MG63 (cell line): Measurements from ENCODE around the gene UCHL3. TPM values are rescaled to one million over a fixed set of nuclear protein-coding genes. Genes with fewer than 3 reads are reported as not detected.
"Not testable (repeated sequence)": the region's sequence is repeated elsewhere in the genome, so short reads cannot be mapped to it uniquely, and the experiment has no call there.

Source experiments
- DNase-seq: peaks from one replicate; pipeline ENCODE4 v3.0.0-alpha.2; 2020
- H3K27me3 ChIP-seq: fragments of 250-450 bp; sonication (Bioruptor Pico); 2 replicates; pipeline ENCODE4 v1.5.1; 2020; ENCODE audit warnings: mild to moderate bottlenecking, moderate library complexity
- H3K36me3 ChIP-seq: fragments of 250-450 bp; sonication (Bioruptor Pico); 2 replicates; pipeline ENCODE4 v1.5.1; 2020; ENCODE audit warnings: mild to moderate bottlenecking, moderate library complexity
- H3K4me3 ChIP-seq: fragments of 250-450 bp; sonication (Bioruptor Pico); 2 replicates; pipeline ENCODE4 v1.5.1; 2020; ENCODE audit warnings: mild to moderate bottlenecking, moderate library complexity
- H3K9me3 ChIP-seq: fragments of 250-450 bp; sonication (Bioruptor Pico); 2 replicates; pipeline ENCODE4 v1.5.1; 2020; ENCODE audit warnings: mild to moderate bottlenecking, moderate library complexity
- total RNA-seq: library from RNA; depleted of rRNA; stranded (reverse); fragments of >200 nt; shearing (Covaris generic); gene quantifications from 2 replicates; pipeline ENCODE4 v1.2.3, GENCODE V29; 2014; ENCODE audit warnings: low replicate concordance

The UCHL3 gene
- total RNA-seq, 1 experiment from 2014 or later, result 68.4 TPM

GRCh38 chr13:75541287-75541686 lies 8.3 kb upstream of the UCHL3 start:
- no peak for DNase-seq
- H3K9me3 ChIP-seq, result no peaks in the 10 kb centered on the region
- peaks cover 2% of the 10 kb centered on the region for H3K36me3 ChIP-seq
- no peaks in the 10 kb centered on the region for H3K27me3 ChIP-seq
- H3K4me3 ChIP-seq, result no peak overlapping the region

GRCh38 chr13:75541961-75542360 lies 7.6 kb upstream of the UCHL3 start:
- no peak for DNase-seq
- no peaks in the 10 kb centered on the region for H3K9me3 ChIP-seq

DNA sequence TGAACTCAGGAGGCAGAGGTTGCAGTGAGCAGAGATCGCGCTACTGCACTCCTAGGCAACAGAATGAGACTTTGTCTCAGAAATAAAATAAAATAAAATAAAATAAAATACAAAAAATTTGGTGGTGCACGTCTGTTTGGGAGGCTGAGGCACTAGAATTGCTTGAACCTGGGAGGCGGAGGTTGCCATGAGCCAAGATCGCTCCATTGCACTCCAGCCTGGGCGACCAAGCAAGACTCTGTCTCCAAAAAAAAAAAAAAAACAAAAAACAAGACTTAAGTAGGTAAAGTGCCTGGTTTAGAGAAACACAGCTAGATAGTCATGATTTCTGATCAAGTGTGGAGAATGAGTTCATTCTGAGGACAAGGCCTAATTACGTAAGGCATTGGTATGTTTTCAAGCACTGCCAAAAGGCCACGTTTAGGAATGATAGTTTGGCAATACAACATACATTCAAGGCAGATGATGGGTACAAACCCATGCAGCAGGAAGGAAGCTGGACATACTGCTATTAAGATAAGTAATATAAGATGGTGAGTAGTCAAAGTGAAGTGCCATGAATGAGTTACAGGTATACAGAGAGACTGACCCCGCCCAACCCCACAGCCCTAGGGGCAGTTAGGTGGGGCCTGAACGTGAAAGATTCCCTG lies 4.8 kb upstream of the UCHL3 start:
- Histone ChIP-seq H3K9me3 (no peaks in the 10 kb centered on the region), H3K27me3 (no peaks in the 10 kb centered on the region), H3K4me3 (no peak overlapping the region), H3K36me3 (no peaks in the 10 kb centered on the region)
- peak; percentile 54 for DNase-seq

More at GRCh38 chr13:75541961-75542360, 7.6 kb upstream of the UCHL3 start:
- Histone ChIP-seq H3K27me3 (no peaks in the 10 kb centered on the region), H3K4me3 (no peak overlapping the region), H3K36me3 (no peaks in the 10 kb centered on the region)

DNA sequence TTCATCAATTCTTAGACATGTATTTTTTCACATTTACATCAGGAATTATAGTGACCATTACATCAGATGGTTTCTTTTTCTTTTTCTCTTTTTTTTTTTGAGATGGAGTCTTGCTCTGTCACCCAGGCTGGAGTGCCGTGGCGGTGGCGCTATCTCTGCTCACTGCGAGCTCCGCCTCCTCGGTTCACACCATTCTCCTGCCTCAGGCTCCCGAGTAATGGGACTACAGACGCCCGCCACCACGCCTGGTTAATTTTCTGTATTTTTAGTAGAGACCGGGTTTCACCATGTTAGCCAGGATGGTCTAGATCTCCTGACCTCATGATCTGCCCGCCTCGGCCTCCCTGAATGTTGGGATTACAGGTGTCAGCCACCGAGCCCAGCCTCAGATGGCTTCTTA lies 4.2 kb upstream of the UCHL3 start:
- not testable (repeated sequence) for H3K36me3 ChIP-seq, DNase-seq, H3K9me3 ChIP-seq, H3K4me3 ChIP-seq, H3K27me3 ChIP-seq

GRCh38 chr13:75547917-75548316 lies 1.7 kb upstream of the UCHL3 start:
- Histone ChIP-seq H3K9me3 (no peaks in the 10 kb centered on the region), H3K4me3 (no peak overlapping the region), H3K27me3 (no peaks in the 10 kb centered on the region), H3K36me3 (peaks cover 7% of the 10 kb centered on the region)
- peak; percentile 27 for DNase-seq

DNA sequence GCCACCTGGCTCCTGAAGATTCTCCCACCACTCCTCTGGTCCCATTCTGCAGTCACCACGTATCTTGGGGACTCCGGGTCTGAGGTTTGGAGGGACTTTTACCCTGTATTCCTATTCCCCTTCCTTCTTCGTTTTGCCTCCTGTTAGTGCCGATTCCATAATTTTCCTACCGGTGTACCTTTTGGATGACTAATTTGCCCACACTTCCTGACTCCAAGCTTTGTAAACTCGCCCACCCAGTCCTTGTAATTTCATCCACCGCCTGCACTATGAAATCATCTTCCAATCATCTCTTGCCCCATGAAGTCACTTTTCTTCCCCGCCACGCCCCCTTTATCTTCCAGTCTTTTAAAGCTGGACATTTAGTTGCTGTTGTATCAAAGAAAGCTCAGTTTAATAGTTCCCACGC lies 572 bp downstream of the UCHL3 start:
- no peaks in the 10 kb centered on the region for H3K27me3 ChIP-seq
- peak overlapping the region; percentile 83 for H3K4me3 ChIP-seq
- DNase-seq, result peak; percentile 59
- peaks cover 25% of the 10 kb centered on the region for H3K36me3 ChIP-seq
- no peaks in the 10 kb centered on the region for H3K9me3 ChIP-seq

DNA sequence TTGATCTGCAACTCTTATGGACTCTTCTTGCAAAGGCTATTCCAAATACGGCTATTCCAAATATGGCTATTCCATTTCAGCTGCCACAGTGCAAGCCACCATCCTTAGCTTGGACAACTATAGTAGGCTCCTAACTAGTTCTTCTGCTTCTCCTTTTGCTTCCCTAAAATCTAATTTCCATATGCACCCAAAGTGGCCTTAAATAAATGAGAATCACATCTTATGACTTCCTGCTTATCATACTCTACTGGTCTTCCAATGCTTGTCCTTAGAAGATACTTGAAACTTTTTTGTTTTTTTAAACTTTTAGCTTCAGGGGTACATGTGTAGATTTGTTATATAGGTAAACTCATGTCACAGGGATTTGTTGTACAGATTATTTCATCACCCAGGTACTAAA lies 4.9 kb downstream of the UCHL3 start:
- Histone ChIP-seq H3K9me3 (no peaks in the 10 kb centered on the region), H3K36me3 (peaks cover 35% of the 10 kb centered on the region), H3K4me3 (no peak overlapping the region), H3K27me3 (no peaks in the 10 kb centered on the region)
- DNase-seq, result no peak

GRCh38 chr13:75554981-75555380 lies 5.4 kb downstream of the UCHL3 start:
- H3K9me3 ChIP-seq, result no peaks in the 10 kb centered on the region
- H3K4me3 ChIP-seq, result no peak overlapping the region
- no peak for DNase-seq
- H3K36me3 ChIP-seq, result peaks cover 37% of the 10 kb centered on the region
- no peaks in the 10 kb centered on the region for H3K27me3 ChIP-seq

DNA sequence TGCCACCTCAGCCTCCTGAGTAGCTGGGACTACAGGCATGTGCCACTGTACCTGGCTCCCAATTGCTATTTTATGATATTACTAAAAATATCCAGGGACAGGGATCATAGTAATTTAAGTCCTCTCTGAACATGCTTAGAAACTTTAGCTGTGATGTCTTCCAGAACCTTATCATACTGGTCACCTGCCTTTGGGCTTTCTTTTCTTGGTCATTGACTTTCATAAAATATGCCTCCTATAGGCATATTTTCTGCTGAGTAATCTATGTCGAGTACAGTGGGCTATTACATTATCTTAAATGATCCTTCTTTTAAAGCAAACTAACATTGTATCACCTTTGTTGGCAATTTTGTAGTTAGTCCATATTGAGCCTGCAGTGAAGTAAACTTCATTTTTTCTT lies 6.2 kb downstream of the UCHL3 start:
- no peaks in the 10 kb centered on the region for H3K27me3 ChIP-seq

DNA sequence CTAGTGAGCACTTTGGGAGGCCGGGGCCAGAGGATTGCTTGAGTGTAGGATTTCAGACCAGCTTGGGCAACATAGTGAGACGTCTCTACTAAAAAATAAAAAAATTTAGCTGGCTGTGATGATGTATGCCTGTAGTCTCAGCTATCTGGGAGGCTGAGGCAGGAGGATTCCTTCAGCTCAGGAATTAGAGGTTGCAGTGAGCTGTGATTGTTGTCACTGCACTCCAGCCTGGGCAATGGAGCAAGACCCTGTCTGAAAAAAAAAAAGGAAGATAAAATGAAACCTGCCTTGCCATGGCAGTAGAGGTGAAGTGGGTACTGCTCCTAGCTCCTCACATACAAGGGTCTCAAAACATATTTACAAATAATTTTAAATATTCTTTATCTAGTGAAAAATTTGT lies 7.4 kb downstream of the UCHL3 start:
- peaks cover 36% of the 10 kb centered on the region for H3K36me3 ChIP-seq
- DNase-seq, result no peak
- H3K4me3 ChIP-seq, result no peak overlapping the region
- H3K27me3 ChIP-seq, result no peaks in the 10 kb centered on the region
- no peaks in the 10 kb centered on the region for H3K9me3 ChIP-seq

More for the DNA sequence above, 6.2 kb downstream of the UCHL3 start:
- Histone ChIP-seq H3K36me3 (peaks cover 37% of the 10 kb centered on the region), H3K4me3 (no peak overlapping the region), H3K9me3 (no peaks in the 10 kb centered on the region)
- no peak for DNase-seq

DNA sequence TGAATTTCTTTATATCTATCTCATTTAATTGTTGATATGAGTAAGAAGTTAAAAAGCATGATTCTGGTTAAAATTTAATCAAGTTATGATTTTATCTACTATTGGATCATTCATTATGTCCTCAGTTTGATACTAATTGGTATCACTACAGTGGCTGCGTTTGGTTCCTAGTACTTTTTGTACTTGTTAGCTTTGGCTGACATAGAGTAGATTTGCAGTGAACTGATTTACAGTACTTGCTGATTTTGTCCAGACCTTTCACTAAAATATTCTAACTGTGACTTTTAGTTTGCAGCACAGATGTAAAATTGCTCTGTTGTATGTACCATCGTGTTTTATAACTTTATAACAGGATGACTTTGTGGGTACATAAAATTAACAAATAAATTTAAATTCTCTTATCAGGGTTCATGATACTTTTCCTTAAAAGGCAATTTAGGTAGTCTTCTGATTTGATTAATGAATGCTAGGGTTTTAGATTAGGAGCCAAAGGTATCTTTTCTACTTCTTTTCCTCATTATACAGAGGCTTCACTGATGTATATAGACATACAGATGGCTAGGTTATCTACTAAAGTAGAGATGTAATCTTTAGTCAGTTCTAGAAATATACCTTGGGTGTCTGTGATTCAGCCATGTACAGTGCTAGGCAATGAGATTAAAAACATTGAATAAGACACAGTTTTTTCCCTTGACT lies 8.7 kb downstream of the UCHL3 start:
- no peaks in the 10 kb centered on the region for H3K9me3 ChIP-seq
- no peak for DNase-seq
- H3K36me3 ChIP-seq, result peaks cover 36% of the 10 kb centered on the region
- no peaks in the 10 kb centered on the region for H3K27me3 ChIP-seq
- no peak overlapping the region for H3K4me3 ChIP-seq

- no peaks in the 10 kb centered on the region for H3K9me3 ChIP-seq
- DNase-seq, result no peak
- H3K27me3 ChIP-seq, result no peaks in the 10 kb centered on the region
- H3K4me3 ChIP-seq, result no peak overlapping the region
- peaks cover 36% of the 10 kb centered on the region for H3K36me3 ChIP-seq
Measured at GRCh38 chr13:75566658-75567057, 17.1 kb downstream of the UCHL3 start.

DNA sequence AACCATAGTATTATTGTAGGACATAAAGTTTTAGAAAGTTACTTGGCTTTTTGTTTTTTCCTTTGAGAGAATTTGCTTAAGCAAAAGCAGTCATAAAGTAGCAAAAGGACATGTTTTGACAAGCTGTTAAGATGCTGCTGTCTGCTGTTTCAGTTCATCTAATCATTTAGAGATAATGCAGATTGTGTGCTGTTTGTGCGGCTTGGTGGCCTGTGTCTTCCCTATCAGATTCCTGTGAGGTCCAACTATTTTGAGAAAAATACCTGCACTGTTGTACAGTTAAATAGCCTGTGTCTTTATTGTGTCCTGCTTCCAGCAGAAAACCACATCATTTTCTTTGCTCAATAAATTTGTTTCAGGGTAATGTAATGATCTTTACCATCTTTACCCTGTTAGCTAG lies 20.0 kb downstream of the UCHL3 start:
- no peak for DNase-seq
- Histone ChIP-seq H3K36me3 (peaks cover 53% of the 10 kb centered on the region), H3K4me3 (no peak overlapping the region), H3K27me3 (no peaks in the 10 kb centered on the region), H3K9me3 (no peaks in the 10 kb centered on the region)

DNA sequence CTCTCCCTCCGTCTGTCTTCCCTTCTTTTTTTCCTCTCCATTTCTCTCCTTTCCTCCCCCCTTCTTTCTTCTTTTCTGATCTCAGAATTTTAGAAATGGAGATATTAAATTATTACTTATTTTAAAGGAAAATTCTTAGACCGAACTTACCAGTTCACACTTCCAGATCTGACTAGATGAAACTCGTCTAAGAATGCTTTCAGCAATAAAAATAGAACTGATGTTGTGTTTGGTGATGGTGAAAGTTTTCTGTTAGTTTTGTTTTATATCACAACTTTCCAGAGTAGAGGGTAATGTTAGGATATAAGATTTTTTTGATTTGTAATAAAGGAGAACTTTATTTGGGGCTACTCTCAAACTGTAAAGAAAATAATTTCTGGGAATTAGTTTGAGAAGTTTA lies 29.9 kb downstream of the UCHL3 start:
- Histone ChIP-seq H3K4me3 (no peak overlapping the region), H3K36me3 (peaks cover 24% of the 10 kb centered on the region), H3K9me3 (peaks cover 4% of the 10 kb centered on the region), H3K27me3 (no peaks in the 10 kb centered on the region)
- no peak for DNase-seq

- DNase-seq, result no peak
- Histone ChIP-seq H3K36me3 (peaks cover 22% of the 10 kb centered on the region), H3K9me3 (peaks cover 11% of the 10 kb centered on the region), H3K4me3 (no peak overlapping the region), H3K27me3 (no peaks in the 10 kb centered on the region)
Measured at GRCh38 chr13:75581874-75582640, 32.5 kb downstream of the UCHL3 start.

- H3K9me3 ChIP-seq, result peaks cover 11% of the 10 kb centered on the region
- no peak for DNase-seq
- peaks cover 22% of the 10 kb centered on the region for H3K36me3 ChIP-seq
- no peaks in the 10 kb centered on the region for H3K27me3 ChIP-seq
- no peak overlapping the region for H3K4me3 ChIP-seq
Measured at GRCh38 chr13:75583091-75583490, 33.5 kb downstream of the UCHL3 start.

DNA sequence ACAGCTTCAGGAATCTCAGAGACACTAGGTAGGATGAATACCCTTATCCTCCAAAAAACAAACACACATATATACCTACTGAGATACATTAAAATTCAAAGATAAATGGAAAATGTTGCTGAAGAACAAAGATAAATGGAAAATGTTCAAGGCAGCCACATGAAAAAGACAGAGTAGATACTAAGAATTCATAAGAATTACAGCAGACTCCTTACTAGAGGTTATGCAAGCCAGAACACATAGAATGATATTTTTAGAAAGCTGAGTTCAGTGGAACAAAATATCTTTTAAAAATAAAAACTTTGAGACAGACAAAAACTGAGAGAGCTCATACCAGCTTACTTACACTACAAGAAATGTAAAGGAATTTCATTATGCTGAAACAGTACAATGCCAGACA lies 35.6 kb downstream of the UCHL3 start:
- no peak overlapping the region for H3K4me3 ChIP-seq
- no peaks in the 10 kb centered on the region for H3K27me3 ChIP-seq
- H3K9me3 ChIP-seq, result peaks cover 11% of the 10 kb centered on the region
- peaks cover 27% of the 10 kb centered on the region for H3K36me3 ChIP-seq
- DNase-seq, result no peak
